Left lung (tissue), 10 donors: ENCODE data around the gene CCT8. TPM values are rescaled to one million over a fixed set of nuclear protein-coding genes. Genes with fewer than 3 reads are reported as not detected.

Experiments used
- ATAC-seq: fragments of 200-7000 bp; cut with Tn5 transposase; one replicate; pipeline ENCODE4 v1.9.1; 2020; ENCODE audit warnings: moderate library complexity
- DNase-seq, 4 donors: peaks; one replicate each; pipeline ENCODE4 v3.0.0-alpha.2; 2013 to 2020
- H3K27ac ChIP-seq, 2 donors: fragments of 200-600 bp; sonication (generic) in 1 of 2; one replicate each; pipeline versions ENCODE4 v1.5.0 to v1.8.0; 2020 to 2021
- H3K27me3 ChIP-seq, 2 donors: fragments of 200-600 bp; sonication (generic) in 1 of 2; one replicate each; pipeline versions ENCODE4 v1.5.0 to v1.8.0; 2020 to 2021
- H3K36me3 ChIP-seq, 2 donors: fragments of 200-600 bp; sonication (generic) in 1 of 2; one replicate each; pipeline versions ENCODE4 v1.5.0 to v1.8.0; 2020 to 2021
- H3K4me1 ChIP-seq, 2 donors: fragments of 200-600 bp; one replicate each; pipeline ENCODE4 v1.8.0; 2021
- H3K4me3 ChIP-seq, 2 donors: fragments of 200-600 bp; sonication (generic) in 1 of 2; one replicate each; pipeline versions ENCODE4 v1.5.0 to v1.8.0; 2020 to 2021; ENCODE audit warnings: mild to moderate bottlenecking in 1 of 2
- H3K9me3 ChIP-seq, 2 donors: fragments of 200-600 bp; sonication (generic) in 1 of 2; one replicate each; pipeline versions ENCODE4 v1.5.0 to v1.8.0; 2020 to 2021
- intact Hi-C, 2 donors: fragments of 100-400 bp; cut with DNase I; formaldehyde crosslinking; loops; one replicate each; pipeline versions ENCODE4 v1.11.2 to v1.14.2; 2022
- polyA plus RNA-seq, 6 donors: library from polyadenylated mRNA; unstranded; fragments of 120-200 nt; gene quantifications; one replicate each; pipeline ENCODE4 v1.2.1, GENCODE V29; 2013; ENCODE audit not compliant: insufficient read length in 6 of 6
- total RNA-seq, 2 donors: library from RNA; stranded (reverse); fragmentation: NEBNext Ultra II Directional; extraction: Animal tissue kit (Norgen Biotek cat#: 25700); gene quantifications; one replicate each; pipeline ENCODE4 v1.2.1, GENCODE V29; 2021
- TF ChIP-seq, protein P1 (sequence below), 2 donors: fragments of 200-600 bp; sonication (generic) in 1 of 2; IDR thresholded peaks; one replicate each; pipeline versions ENCODE4 v1.5.0 to v1.8.0; 2021; ENCODE audit warnings: antibody characterized with exemption in 2 of 2
- donor health status: DM: no; HTN: yes; CAD: no.
- donor health status: DM: no; HTN: no; CAD: no.

CCT8 gene
- total and polyA plus RNA-seq, 8 donors: 111 to 259 (median 235) TPM

DNA sequence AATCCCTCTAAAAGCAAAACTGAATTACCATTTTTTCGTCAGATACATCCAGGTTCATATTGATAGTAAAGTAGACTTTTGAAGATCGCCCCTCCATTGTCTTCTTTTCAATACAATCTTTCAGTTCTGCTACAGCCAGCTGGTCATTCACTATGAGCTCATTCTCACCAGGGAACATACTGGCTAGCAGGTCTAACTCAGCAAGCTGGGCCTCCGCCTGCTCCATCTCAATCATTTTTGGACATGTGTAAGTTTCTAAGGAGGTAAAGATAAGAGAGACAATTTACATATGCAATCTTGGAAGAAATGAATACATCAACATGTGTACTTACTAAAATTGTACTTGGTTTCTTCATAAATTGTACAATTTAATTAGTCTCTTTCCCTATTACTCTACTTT, 65.1 kb downstream of the CCT8 start:
- intact Hi-C loops: no loop called here
- TF ChIP-seq, protein P1, sequence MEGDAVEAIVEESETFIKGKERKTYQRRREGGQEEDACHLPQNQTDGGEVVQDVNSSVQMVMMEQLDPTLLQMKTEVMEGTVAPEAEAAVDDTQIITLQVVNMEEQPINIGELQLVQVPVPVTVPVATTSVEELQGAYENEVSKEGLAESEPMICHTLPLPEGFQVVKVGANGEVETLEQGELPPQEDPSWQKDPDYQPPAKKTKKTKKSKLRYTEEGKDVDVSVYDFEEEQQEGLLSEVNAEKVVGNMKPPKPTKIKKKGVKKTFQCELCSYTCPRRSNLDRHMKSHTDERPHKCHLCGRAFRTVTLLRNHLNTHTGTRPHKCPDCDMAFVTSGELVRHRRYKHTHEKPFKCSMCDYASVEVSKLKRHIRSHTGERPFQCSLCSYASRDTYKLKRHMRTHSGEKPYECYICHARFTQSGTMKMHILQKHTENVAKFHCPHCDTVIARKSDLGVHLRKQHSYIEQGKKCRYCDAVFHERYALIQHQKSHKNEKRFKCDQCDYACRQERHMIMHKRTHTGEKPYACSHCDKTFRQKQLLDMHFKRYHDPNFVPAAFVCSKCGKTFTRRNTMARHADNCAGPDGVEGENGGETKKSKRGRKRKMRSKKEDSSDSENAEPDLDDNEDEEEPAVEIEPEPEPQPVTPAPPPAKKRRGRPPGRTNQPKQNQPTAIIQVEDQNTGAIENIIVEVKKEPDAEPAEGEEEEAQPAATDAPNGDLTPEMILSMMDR (IDR thresholded peaks at IDR 0.05): no peak
- Histone ChIP-seq H3K4me3 (no peak overlapping the region), H3K27ac (no peak overlapping the region), H3K27me3 (no peaks in the 10 kb centered on the region), H3K4me1 (peaks cover 0 to 4% of the 10 kb centered on the region in 2 donors), H3K36me3 (peaks cover 0 to 30% of the 10 kb centered on the region in 2 donors), H3K9me3 (no peaks in the 10 kb centered on the region)
- ATAC-seq: no peak
- DNase-seq: no peak

GRCh38 chr21:29007810-29008209, 65.6 kb downstream of the CCT8 start:
- Histone ChIP-seq H3K4me3 (no peak overlapping the region), H3K27me3 (no peaks in the 10 kb centered on the region), H3K27ac (no peak overlapping the region), H3K36me3 (peaks cover 0 to 30% of the 10 kb centered on the region in 2 donors), H3K9me3 (no peaks in the 10 kb centered on the region), H3K4me1 (peaks cover 0 to 4% of the 10 kb centered on the region in 2 donors)
- TF ChIP-seq, protein P1 (IDR thresholded peaks at IDR 0.05): no peak
- intact Hi-C loops: no loop called here
- no peak for DNase-seq
- ATAC-seq: no peak

- Histone ChIP-seq H3K36me3 (peaks cover 0 to 30% of the 10 kb centered on the region in 2 donors), H3K9me3 (no peaks in the 10 kb centered on the region), H3K27me3 (no peaks in the 10 kb centered on the region), H3K4me1 (peaks cover 0 to 7% of the 10 kb centered on the region in 2 donors), H3K27ac (no peak overlapping the region), H3K4me3 (no peak overlapping the region)
- ATAC-seq (no peak), DNase-seq (no peak)
- TF ChIP-seq, protein P1 (IDR thresholded peaks at IDR 0.05): no peak
- intact Hi-C loops: no loop called here
These were observed 66.3 kb downstream of the CCT8 start for GRCh38 chr21:29007135-29007534.

Other genes starting within 250 kb of the CCT8 start
- 10 to 100 TPM; 21.8 to 24.9 TPM for gene LTN1, start 80.8 kb downstream of the CCT8 start, total RNA-seq
- gene LTN1, start 80.8 kb downstream of the CCT8 start, polyA plus RNA-seq: 10 to 100 TPM; 32.6 to 44.7 (median 38.9) TPM
- gene RWDD2B, start 54.3 kb downstream of the CCT8 start, total RNA-seq: 10 to 100 TPM; 16.8 to 17.7 TPM
- 10 to 100 TPM; 22.0 to 27.9 (median 22.8) TPM for gene RWDD2B, start 54.3 kb downstream of the CCT8 start, polyA plus RNA-seq
- gene USP16, start 49.0 kb downstream of the CCT8 start, total RNA-seq: 10 to 100 TPM; 28.0 to 31.9 TPM
- gene USP16, start 49.0 kb downstream of the CCT8 start, polyA plus RNA-seq: 10 to 100 TPM; 55.7 to 60.6 (median 59.0) TPM
- gene MAP3K7CL, start 57.0 kb upstream of the CCT8 start, total RNA-seq: 1 to 10 TPM; 5.0 to 7.7 TPM
- 1 to 10 TPM; 5.2 to 8.5 (median 6.8) TPM for gene MAP3K7CL, start 57.0 kb upstream of the CCT8 start, polyA plus RNA-seq
- gene BACH1, start 225.3 kb upstream of the CCT8 start, total RNA-seq: 100 to 1,000 TPM in 1 of 2 donors, 10 to 100 TPM in 1; 80.4 to 117 TPM
- gene BACH1, start 225.3 kb upstream of the CCT8 start, polyA plus RNA-seq: 10 to 100 TPM; 33.3 to 48.4 (median 38.8) TPM